ENCODE results near the gene RNF175. TPM values are rescaled to one million over a fixed set of nuclear protein-coding genes. Genes with fewer than 3 reads are reported as not detected.

The RNF175 gene
- total RNA-seq, 2 donors from 2014 or later, result not detected

DNA sequence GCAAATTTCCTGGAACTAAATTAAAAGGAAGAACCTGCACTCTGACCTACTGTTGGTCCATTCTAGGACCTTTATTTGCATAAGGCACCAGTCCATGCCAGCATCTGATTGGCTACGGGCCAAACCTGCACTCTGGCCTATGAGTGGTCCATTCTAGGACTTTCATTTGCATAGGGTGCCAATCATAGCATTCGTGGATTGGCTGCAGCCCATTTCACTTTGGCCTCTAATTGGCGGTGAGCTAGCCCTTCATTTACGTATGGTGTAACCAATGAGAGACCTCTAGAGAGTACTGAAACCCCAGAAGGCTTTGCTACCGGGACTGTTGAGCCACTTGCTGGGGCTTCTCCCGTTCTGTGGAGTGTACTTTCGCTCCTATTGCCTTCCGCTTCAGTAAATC is 6.1 kb upstream of the RNF175 start:
- TF ChIP-seq POLR2A (IDR thresholded peaks at IDR 0.05), result no peak
- TF ChIP-seq, protein P1, sequence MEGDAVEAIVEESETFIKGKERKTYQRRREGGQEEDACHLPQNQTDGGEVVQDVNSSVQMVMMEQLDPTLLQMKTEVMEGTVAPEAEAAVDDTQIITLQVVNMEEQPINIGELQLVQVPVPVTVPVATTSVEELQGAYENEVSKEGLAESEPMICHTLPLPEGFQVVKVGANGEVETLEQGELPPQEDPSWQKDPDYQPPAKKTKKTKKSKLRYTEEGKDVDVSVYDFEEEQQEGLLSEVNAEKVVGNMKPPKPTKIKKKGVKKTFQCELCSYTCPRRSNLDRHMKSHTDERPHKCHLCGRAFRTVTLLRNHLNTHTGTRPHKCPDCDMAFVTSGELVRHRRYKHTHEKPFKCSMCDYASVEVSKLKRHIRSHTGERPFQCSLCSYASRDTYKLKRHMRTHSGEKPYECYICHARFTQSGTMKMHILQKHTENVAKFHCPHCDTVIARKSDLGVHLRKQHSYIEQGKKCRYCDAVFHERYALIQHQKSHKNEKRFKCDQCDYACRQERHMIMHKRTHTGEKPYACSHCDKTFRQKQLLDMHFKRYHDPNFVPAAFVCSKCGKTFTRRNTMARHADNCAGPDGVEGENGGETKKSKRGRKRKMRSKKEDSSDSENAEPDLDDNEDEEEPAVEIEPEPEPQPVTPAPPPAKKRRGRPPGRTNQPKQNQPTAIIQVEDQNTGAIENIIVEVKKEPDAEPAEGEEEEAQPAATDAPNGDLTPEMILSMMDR (IDR thresholded peaks at IDR 0.05), result no peak
- Histone ChIP-seq H3K4me1 (no peaks in the 10 kb centered on the region), H3K27me3 (no peaks in the 10 kb centered on the region), H3K9me3 (no peaks in the 10 kb centered on the region), H3K27ac (no peak overlapping the region), H3K36me3 (replicated peaks in 1 of 2; ENCODE audit: insufficient read depth in 1 of 2, low read depth in 2 of 2) (no peaks in the 10 kb centered on the region), H3K4me3 (no peak overlapping the region)
- 76 to 83% methylated on average over 7 to 8 of the region's 8 CpGs for WGBS, 2 donors
- ATAC-seq (no peak), DNase-seq (no peak)
- intact Hi-C loops (cut with DNase I), result no loop called here

DNA sequence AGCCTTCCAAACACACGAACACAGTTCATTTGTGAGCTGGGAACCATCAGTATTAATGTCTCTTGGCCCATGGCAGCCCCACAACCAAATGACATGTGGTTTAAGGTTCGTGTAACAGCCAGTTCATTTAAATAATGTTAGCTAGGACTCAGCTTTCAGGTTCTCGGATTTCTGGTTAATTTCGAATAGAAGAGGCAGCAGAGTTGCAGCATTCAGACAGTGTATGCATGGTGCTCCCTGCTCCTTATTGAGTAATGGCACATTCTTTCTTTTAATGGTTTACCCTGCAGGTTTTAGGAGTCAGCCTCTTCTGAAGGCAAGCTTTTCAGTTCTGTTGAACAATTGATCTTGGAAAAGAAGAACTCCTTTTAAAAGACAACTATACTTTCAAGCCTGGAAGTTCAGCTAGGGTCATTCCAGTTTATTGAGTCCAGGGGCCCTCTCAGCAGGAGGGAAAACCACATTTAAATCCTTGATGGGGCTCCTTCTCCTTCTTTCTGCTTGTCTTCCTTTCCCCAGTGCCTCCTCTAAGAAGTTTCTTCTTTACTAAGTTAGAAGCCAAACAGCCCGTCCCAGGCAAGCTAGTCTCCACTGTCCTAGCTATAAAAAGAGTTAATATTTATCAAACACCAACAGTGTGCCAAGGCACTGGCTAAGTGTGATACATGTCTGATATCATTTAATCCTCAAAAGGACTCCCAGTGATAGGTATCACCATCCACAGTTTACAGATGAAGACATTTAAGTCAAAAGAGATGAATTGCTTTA is 5.0 kb upstream of the RNF175 start:
- ATAC-seq, result no peak
- H3K36me3 ChIP-seq (replicated peaks in 1 of 2; ENCODE audit: insufficient read depth in 1 of 2, low read depth in 2 of 2), result no peaks in the 10 kb centered on the region
- H3K9me3 ChIP-seq, result no peaks in the 10 kb centered on the region
- H3K27ac ChIP-seq, result no peak overlapping the region
- H3K4me1 ChIP-seq, result peaks cover 3% of the 10 kb centered on the region
- H3K4me3 ChIP-seq, result no peak overlapping the region
- TF ChIP-seq, protein P1 (IDR thresholded peaks at IDR 0.05), result no peak
- TF ChIP-seq POLR2A (IDR thresholded peaks at IDR 0.05), result no peak
- H3K27me3 ChIP-seq, result no peaks in the 10 kb centered on the region
- intact Hi-C loops (cut with DNase I), result no loop called here
- WGBS, 2 donors, result 45 to 48% methylated on average over 5 of the region's 5 CpGs
- no peak for DNase-seq

DNA sequence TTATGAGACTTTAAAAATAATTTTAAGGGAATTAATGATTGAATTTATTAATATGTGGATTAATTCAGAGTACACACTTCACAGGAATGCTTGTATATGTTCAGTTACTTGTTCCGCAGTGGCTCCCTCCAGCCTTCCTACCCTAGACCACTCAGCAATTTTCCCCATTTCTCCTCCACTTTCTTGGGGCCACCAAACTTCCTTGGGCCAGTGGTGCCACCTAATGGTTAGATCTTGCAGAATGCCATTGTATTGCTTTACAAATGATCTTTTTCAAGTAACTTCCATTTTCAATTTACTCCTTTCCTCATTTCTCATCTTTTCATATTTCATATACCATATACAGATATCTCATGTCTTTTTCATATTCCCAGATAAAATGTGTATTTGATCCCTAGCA is 3.6 kb upstream of the RNF175 start:
- Histone ChIP-seq H3K27ac (no peak overlapping the region), H3K36me3 (replicated peaks in 1 of 2; ENCODE audit: insufficient read depth in 1 of 2, low read depth in 2 of 2) (no peaks in the 10 kb centered on the region), H3K9me3 (no peaks in the 10 kb centered on the region), H3K4me3 (no peak overlapping the region), H3K4me1 (peaks cover 10% of the 10 kb centered on the region), H3K27me3 (peaks cover 0 to 5% of the 10 kb centered on the region in 2 donors)
- DNase-seq, result no peak
- no peak for ATAC-seq
- intact Hi-C loops (cut with DNase I), result no loop called here
- TF ChIP-seq, protein P1 (IDR thresholded peaks at IDR 0.05), result no peak
- TF ChIP-seq POLR2A (IDR thresholded peaks at IDR 0.05), result no peak
- 91 to 100% methylated on average over 1 of the region's 1 CpG for WGBS, 2 donors

DNA sequence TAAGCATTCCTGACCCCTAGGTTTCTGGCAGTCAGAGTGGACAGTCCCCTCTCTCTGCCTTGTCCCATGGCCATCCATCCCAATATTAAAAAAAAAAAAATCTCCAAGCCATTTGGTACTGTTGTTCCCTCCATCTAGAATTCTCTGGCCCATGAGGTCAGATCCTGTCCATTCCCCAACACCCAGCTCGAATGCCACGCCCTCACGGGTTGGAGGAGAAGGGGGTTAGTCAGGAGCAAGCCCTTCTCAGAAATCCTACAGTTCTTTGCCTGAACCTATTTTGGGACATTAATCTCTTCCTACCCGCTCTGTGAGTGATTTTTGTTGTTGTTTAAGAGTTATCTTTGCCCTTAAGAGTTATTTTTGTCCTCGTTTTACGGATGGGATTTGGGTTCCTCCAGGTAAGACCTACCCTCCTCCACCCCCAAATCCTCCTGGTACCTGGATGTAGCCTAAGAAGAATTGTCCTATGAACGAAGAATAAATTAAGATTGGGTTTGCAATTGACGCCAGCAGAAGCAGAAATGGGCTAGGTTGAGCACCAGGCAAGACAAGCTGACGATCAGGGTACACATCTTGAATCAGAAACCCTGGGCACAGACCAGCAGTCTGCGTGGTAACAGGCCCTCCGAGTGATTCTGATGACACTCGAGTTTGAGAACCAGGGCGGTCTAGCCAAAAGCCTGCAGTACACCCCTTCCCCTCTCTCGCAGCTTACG is 977 bp downstream of the RNF175 start:
- DNase-seq (no peak), ATAC-seq (no peak)
- Histone ChIP-seq H3K36me3 (replicated peaks in 1 of 2; ENCODE audit: insufficient read depth in 1 of 2, low read depth in 2 of 2) (no peaks in the 10 kb centered on the region), H3K27me3 (peaks cover 0 to 5% of the 10 kb centered on the region in 2 donors), H3K4me1 (peaks cover 10% of the 10 kb centered on the region), H3K9me3 (no peaks in the 10 kb centered on the region), H3K27ac (no peak overlapping the region), H3K4me3 (no peak overlapping the region)
- intact Hi-C loops (cut with DNase I), result no loop called here
- TF ChIP-seq POLR2A (IDR thresholded peaks at IDR 0.05), result no peak
- TF ChIP-seq, protein P1 (IDR thresholded peaks at IDR 0.05), result no peak
- WGBS, 2 donors, result 56 to 71% methylated on average over 15 of the region's 15 CpGs
